CD14-positive monocyte (primary cell): ENCODE data around the gene SCRN2. TPM values are rescaled to one million over a fixed set of nuclear protein-coding genes. Genes with fewer than 3 reads are reported as not detected.

Source experiments
- DNase-seq, 3 donors: peaks; one replicate each; pipeline ENCODE4 v3.0.0-alpha.2; 2011 to 2022
- H2AFZ ChIP-seq: 2 replicates; pipeline ENCODE4 v1.6.0; 2012; ENCODE audit warnings: mild to moderate bottlenecking, low read depth, low read length, inconsistent platforms; ENCODE audit not compliant: insufficient read depth, poor library complexity, severe bottlenecking
- H3K27ac ChIP-seq, 2 donors: 1 replicate in 1 of 2; 2 replicates in 1 of 2; pipeline ENCODE4 v1.5.1; 2012 to 2013; ENCODE audit warnings: low read length in 2 of 2, control low read depth in 1 of 2, inconsistent platforms in 1 of 2, low read depth in 1 of 2, mild to moderate bottlenecking in 1 of 2
- H3K27me3 ChIP-seq, 2 donors: one replicate each; pipeline versions ENCODE4 v1.6.0 to v1.6.1; 2011 to 2013; ENCODE audit warnings: low read length in 2 of 2; ENCODE audit not compliant: control insufficient read depth in 2 of 2, insufficient read depth in 2 of 2
- H3K36me3 ChIP-seq, 2 donors: replicated peaks in 1 of 2; 1 replicate in 1 of 2; 2 replicates in 1 of 2; pipeline versions ENCODE4 v1.5.1 to v1.6.1; 2012 to 2013; ENCODE audit warnings: low read length in 2 of 2, control low read depth in 1 of 2, inconsistent platforms in 1 of 2, mild to moderate bottlenecking in 1 of 2; ENCODE audit not compliant: insufficient read depth in 2 of 2, control insufficient read depth in 1 of 2
- H3K4me1 ChIP-seq, 2 donors: 1 replicate in 1 of 2; 2 replicates in 1 of 2; pipeline versions ENCODE4 v1.5.1 to v1.6.1; 2012 to 2013; ENCODE audit warnings: low read length in 2 of 2, control low read depth in 1 of 2, inconsistent platforms in 1 of 2, mild to moderate bottlenecking in 1 of 2, moderate library complexity in 1 of 2; ENCODE audit not compliant: insufficient read depth in 2 of 2, control insufficient read depth in 1 of 2
- H3K4me2 ChIP-seq: replicated peaks from 2 replicates; pipeline ENCODE3; 2012; ENCODE audit warnings: low read length, moderate library complexity, mild to moderate bottlenecking; ENCODE audit not compliant: poor library complexity, severe bottlenecking; ENCODE audit errors: extremely low read depth
- H3K4me3 ChIP-seq, 3 experiments: fragments of 200-600 bp in 1 of 3; sonication (generic) in 1 of 3; replicated peaks in 1 of 3; 1 replicate in 2 of 3; 2 replicates in 1 of 3; pipeline ENCODE4 v1.5.1; 2011 to 2013; ENCODE audit warnings: low read length in 3 of 3, mild to moderate bottlenecking in 3 of 3, control low read depth in 2 of 3, low read depth in 2 of 3, inconsistent platforms in 1 of 3, moderate library complexity in 1 of 3
- H3K79me2 ChIP-seq: 2 replicates; pipeline ENCODE4 v1.6.0; 2012; ENCODE audit warnings: mild to moderate bottlenecking, control low read depth, inconsistent platforms, low read length, moderate library complexity; ENCODE audit not compliant: insufficient read depth
- H3K9ac ChIP-seq: 2 replicates; pipeline ENCODE4 v1.6.0; 2017; ENCODE audit warnings: low read length, mild to moderate bottlenecking; ENCODE audit not compliant: insufficient read depth, poor library complexity, severe bottlenecking
- H3K9me3 ChIP-seq, 2 donors: replicated peaks in 1 of 2; 1 replicate in 1 of 2; 2 replicates in 1 of 2; pipeline versions ENCODE4 v1.5.1 to v1.6.1; 2012 to 2013; ENCODE audit warnings: low read length in 2 of 2, control low read depth in 1 of 2; ENCODE audit not compliant: control insufficient read depth in 1 of 2, insufficient read depth in 1 of 2
- H4K20me1 ChIP-seq: 2 replicates; pipeline ENCODE4 v1.6.0; 2012; ENCODE audit warnings: mild to moderate bottlenecking, low read length, control low read depth, moderate library complexity; ENCODE audit not compliant: insufficient read depth
- H3K27ac Mint-ChIP-seq, 7 donors: one replicate each; pipeline ENCODE4 v1.8.0; 2020; ENCODE audit warnings: mild to moderate bottlenecking in 7 of 7, mixed read lengths in 7 of 7, moderate library complexity in 6 of 7, inconsistent platforms in 2 of 7
- H3K27me3 Mint-ChIP-seq, 3 donors: one replicate each; pipeline ENCODE4 v1.8.0; 2021 to 2022; ENCODE audit warnings: low read depth in 3 of 3, mild to moderate bottlenecking in 3 of 3, mixed read lengths in 3 of 3, moderate library complexity in 3 of 3, inconsistent platforms in 1 of 3
- H3K36me3 Mint-ChIP-seq, 2 donors: one replicate each; pipeline ENCODE4 v1.8.0; 2020; ENCODE audit warnings: mixed read lengths in 2 of 2, inconsistent platforms in 1 of 2, mild to moderate bottlenecking in 1 of 2
- H3K4me1 Mint-ChIP-seq: one replicate; pipeline ENCODE4 v1.8.0; 2020; ENCODE audit warnings: mild to moderate bottlenecking, mixed read lengths
- H3K4me3 Mint-ChIP-seq, 2 donors: one replicate each; pipeline ENCODE4 v1.8.0; 2020; ENCODE audit warnings: mild to moderate bottlenecking in 2 of 2, mixed read lengths in 2 of 2, moderate library complexity in 1 of 2
- H3K9me3 Mint-ChIP-seq, 7 donors: one replicate each; pipeline ENCODE4 v1.8.0; 2020 to 2022; ENCODE audit warnings: mixed read lengths in 7 of 7, mild to moderate bottlenecking in 6 of 7, moderate library complexity in 6 of 7, inconsistent platforms in 2 of 7
- WGBS: methylation state at CpG from one replicate; pipeline ENCODE4 v1.1.5; 2013; ENCODE audit warnings: missing lambda C conversion rate; ENCODE audit not compliant: insufficient coverage; 5-methylcytosine and 5-hydroxymethylcytosine counted together
- intact Hi-C, 2 donors: fragments of 100-400 bp; cut with micrococcal nuclease; formaldehyde crosslinking; loops; one replicate each; pipeline versions ENCODE4 v1.15.0 to v1.15.1; 2023
- polyA plus RNA-seq, 3 donors: library from polyadenylated mRNA; depleted of rRNA in 1 of 3; unstranded in 2 of 3; stranded (reverse) in 1 of 3; fragments of 300-500 nt in 2 of 3; fragments of >200 nt in 1 of 3; fragmentation: Illumina TruSeq in 2 of 3; gene quantifications; 1 replicate in 2 of 3; 2 replicates in 1 of 3; pipeline ENCODE4 v1.2.3, GENCODE V29; 2012 to 2021
- TF ChIP-seq, protein P1 (sequence below): fragments of 200-600 bp; IDR thresholded peaks from one replicate; pipeline ENCODE4 v1.8.0; 2022; ENCODE audit warnings: antibody characterized with exemption, mild to moderate bottlenecking

SCRN2 gene
- polyA plus RNA-seq, 3 donors = 13.2 to 45.1 (median 14.5) TPM

GRCh38 chr17:47797797-47798196 is 43.3 kb downstream of the SCRN2 start:
- no peaks in the 10 kb centered on the region for H3K4me1 Mint-ChIP-seq
- no peaks in the 10 kb centered on the region for H3K36me3 Mint-ChIP-seq
- peaks cover 0 to 2% (median 0%) of the 10 kb centered on the region in 7 donors for H3K9me3 Mint-ChIP-seq
- whole genome bisulfite sequencing = 57% methylated on average over 1 of the region's 2 CpGs
- no peaks in the 10 kb centered on the region for H3K79me2 ChIP-seq
- DNase-seq = no peak
- H4K20me1 ChIP-seq = no peaks in the 10 kb centered on the region
- no peak overlapping the region for H3K4me3 ChIP-seq
- no peaks in the 10 kb centered on the region for H3K9me3 ChIP-seq
- no peak overlapping the region for H3K9ac ChIP-seq
- H3K4me2 ChIP-seq = no peak overlapping the region
- H3K4me1 ChIP-seq = no peaks in the 10 kb centered on the region
- peaks cover 23 to 34% (median 25%) of the 10 kb centered on the region in 3 donors for H3K27me3 Mint-ChIP-seq
- intact Hi-C loops = no loop called here
- H3K36me3 ChIP-seq = no peaks in the 10 kb centered on the region
- H3K4me3 Mint-ChIP-seq = no peak overlapping the region
- no peak overlapping the region for H2AFZ ChIP-seq
- TF ChIP-seq, protein P1, sequence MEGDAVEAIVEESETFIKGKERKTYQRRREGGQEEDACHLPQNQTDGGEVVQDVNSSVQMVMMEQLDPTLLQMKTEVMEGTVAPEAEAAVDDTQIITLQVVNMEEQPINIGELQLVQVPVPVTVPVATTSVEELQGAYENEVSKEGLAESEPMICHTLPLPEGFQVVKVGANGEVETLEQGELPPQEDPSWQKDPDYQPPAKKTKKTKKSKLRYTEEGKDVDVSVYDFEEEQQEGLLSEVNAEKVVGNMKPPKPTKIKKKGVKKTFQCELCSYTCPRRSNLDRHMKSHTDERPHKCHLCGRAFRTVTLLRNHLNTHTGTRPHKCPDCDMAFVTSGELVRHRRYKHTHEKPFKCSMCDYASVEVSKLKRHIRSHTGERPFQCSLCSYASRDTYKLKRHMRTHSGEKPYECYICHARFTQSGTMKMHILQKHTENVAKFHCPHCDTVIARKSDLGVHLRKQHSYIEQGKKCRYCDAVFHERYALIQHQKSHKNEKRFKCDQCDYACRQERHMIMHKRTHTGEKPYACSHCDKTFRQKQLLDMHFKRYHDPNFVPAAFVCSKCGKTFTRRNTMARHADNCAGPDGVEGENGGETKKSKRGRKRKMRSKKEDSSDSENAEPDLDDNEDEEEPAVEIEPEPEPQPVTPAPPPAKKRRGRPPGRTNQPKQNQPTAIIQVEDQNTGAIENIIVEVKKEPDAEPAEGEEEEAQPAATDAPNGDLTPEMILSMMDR = no peak
- peaks cover 7 to 21% of the 10 kb centered on the region in 2 donors for H3K27me3 ChIP-seq
- no peak overlapping the region for H3K27ac ChIP-seq
- H3K27ac Mint-ChIP-seq = no peak overlapping the region

DNA sequence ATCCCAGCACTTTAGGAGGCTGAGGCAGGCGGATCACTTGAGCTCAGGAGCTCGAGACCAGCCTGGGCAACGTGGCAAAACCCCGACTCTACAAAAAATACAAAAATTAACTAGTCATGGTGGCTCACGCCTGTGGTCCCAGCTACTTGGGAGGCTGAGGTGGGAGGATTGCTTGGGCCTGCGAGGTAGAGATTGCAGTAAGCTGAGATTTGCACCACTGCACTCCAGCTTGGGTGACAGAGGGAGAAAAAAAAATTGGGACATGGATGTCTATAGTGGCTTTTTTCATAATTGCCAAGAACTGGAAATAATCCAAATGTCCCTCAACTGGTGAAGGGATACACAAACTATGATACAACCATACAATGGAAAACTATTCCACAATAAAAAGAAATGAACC is 48.1 kb downstream of the SCRN2 start:
- no peak overlapping the region for H2AFZ ChIP-seq
- 90% methylated on average over 2 of the region's 6 CpGs for WGBS
- H3K27ac Mint-ChIP-seq = no peak overlapping the region
- H3K27ac ChIP-seq = no peak overlapping the region
- H3K9ac ChIP-seq = no peak overlapping the region
- H3K4me1 ChIP-seq = peaks cover 7% of the 10 kb centered on the region in 2 donors
- no peak for DNase-seq
- no peaks in the 10 kb centered on the region for H3K36me3 Mint-ChIP-seq
- H3K4me3 Mint-ChIP-seq = peak overlapping the region in 1 of 2 donors; percentile 9
- peaks cover 38 to 67% of the 10 kb centered on the region in 2 donors for H3K27me3 ChIP-seq
- no peaks in the 10 kb centered on the region for H4K20me1 ChIP-seq
- peaks cover 0 to 6% (median 2%) of the 10 kb centered on the region in 7 donors for H3K9me3 Mint-ChIP-seq
- intact Hi-C loops = no loop called here
- H3K79me2 ChIP-seq = no peaks in the 10 kb centered on the region
- H3K9me3 ChIP-seq = peaks cover 0 to 6% of the 10 kb centered on the region in 2 donors
- TF ChIP-seq, protein P1 = no peak
- peaks cover 4% of the 10 kb centered on the region for H3K4me1 Mint-ChIP-seq
- no peaks in the 10 kb centered on the region for H3K36me3 ChIP-seq
- H3K4me3 ChIP-seq = no peak overlapping the region
- H3K27me3 Mint-ChIP-seq = peaks cover 53 to 72% (median 57%) of the 10 kb centered on the region in 3 donors
- no peak overlapping the region for H3K4me2 ChIP-seq
